Gastrocnemius medialis (tissue), 4 donors: ENCODE data around the gene SH2D3A.

ENCODE experiments used
- POLR2A ChIP-seq, 2 donors: fragments of 450-650 bp; IDR thresholded peaks; one replicate each; pipeline ENCODE4 v1.6.1; 2017; ENCODE audit warnings: antibody characterized with exemption in 2 of 2, mild to moderate bottlenecking in 2 of 2, moderate library complexity in 2 of 2
- TF ChIP-seq, protein P1 (sequence below), 5 experiments: fragments of 450-650 bp in 3 of 5; fragments of 200-600 bp in 2 of 5; sonication (generic) in 2 of 5; IDR thresholded peaks in 4 of 5; conservative IDR thresholded peaks in 1 of 5; 1 replicate in 4 of 5; 2 replicates in 1 of 5; pipeline ENCODE4 v1.5.1; 2016 to 2019; ENCODE audit warnings: antibody characterized with exemption in 5 of 5, mild to moderate bottlenecking in 3 of 5, moderate library complexity in 3 of 5

DNA sequence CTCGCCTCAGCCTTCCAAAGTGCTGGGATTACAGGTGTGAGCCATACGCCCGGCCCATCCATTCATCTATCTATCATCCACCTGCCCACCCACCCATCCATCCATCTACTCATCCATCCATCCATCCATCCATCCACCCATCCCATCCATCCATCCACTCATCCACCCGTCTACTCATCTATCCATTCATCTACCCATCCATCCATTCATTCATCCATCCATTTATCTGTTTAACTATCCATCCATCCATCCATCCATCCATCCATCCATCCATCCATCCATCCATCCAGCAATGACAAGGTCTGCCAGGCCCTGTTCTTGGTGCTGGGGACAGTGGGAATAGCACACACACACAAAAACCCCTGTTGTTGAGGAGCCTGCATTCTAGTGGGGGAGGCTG lies 9.8 kb upstream of the SH2D3A start:
- TF ChIP-seq POLR2A (IDR thresholded peaks at IDR 0.05), result no peak
- TF ChIP-seq, protein P1, sequence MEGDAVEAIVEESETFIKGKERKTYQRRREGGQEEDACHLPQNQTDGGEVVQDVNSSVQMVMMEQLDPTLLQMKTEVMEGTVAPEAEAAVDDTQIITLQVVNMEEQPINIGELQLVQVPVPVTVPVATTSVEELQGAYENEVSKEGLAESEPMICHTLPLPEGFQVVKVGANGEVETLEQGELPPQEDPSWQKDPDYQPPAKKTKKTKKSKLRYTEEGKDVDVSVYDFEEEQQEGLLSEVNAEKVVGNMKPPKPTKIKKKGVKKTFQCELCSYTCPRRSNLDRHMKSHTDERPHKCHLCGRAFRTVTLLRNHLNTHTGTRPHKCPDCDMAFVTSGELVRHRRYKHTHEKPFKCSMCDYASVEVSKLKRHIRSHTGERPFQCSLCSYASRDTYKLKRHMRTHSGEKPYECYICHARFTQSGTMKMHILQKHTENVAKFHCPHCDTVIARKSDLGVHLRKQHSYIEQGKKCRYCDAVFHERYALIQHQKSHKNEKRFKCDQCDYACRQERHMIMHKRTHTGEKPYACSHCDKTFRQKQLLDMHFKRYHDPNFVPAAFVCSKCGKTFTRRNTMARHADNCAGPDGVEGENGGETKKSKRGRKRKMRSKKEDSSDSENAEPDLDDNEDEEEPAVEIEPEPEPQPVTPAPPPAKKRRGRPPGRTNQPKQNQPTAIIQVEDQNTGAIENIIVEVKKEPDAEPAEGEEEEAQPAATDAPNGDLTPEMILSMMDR (IDR thresholded peaks at IDR 0.05 in 4 of 5, conservative IDR thresholded peaks at IDR 0.05 in 1 of 5), result no peak
